Ovary (tissue), 10 donors: ENCODE data around the gene NCCRP1. TPM values are rescaled to one million over a fixed set of nuclear protein-coding genes. Genes with fewer than 3 reads are reported as not detected.

Experiments
- DNase-seq, 5 donors: peaks; one replicate each; pipeline ENCODE4 v3.0.0-alpha.2; 2019 to 2020
- H3K27ac ChIP-seq, 2 donors: fragments of 200-600 bp; one replicate each; pipeline versions ENCODE4 v1.5.1 to v1.8.0; 2019 to 2022
- H3K27me3 ChIP-seq: fragments of 200-600 bp; one replicate; pipeline ENCODE4 v1.8.0; 2022
- H3K36me3 ChIP-seq: fragments of 200-600 bp; sonication (generic); one replicate; pipeline ENCODE4 v1.5.1; 2019
- H3K4me1 ChIP-seq: one replicate; pipeline ENCODE4 v1.8.1; 2013; ENCODE audit warnings: mild to moderate bottlenecking, moderate library complexity; ENCODE audit not compliant: insufficient read depth
- H3K4me3 ChIP-seq: fragments of 200-600 bp; sonication (generic); one replicate; pipeline ENCODE4 v1.5.1; 2017
- H3K9me3 ChIP-seq, 2 donors: fragments of 200-600 bp in 1 of 2; sonication (generic) in 1 of 2; one replicate each; pipeline versions ENCODE4 v1.5.1 to v1.8.1; 2013 to 2019; ENCODE audit warnings: mild to moderate bottlenecking in 1 of 2, moderate library complexity in 1 of 2
- CTCF ChIP-seq, 3 donors: fragments of 450-650 bp in 2 of 3; fragments of 200-600 bp in 1 of 3; IDR thresholded peaks; one replicate each; pipeline versions ENCODE4 v1.5.1 to v1.8.0; 2016 to 2022; ENCODE audit warnings: antibody characterized with exemption in 3 of 3, mild to moderate bottlenecking in 1 of 3
- EP300 ChIP-seq: sonication (generic); formaldehyde crosslinking; IDR thresholded peaks from one replicate; pipeline ENCODE4 v1.6.1; 2017; ENCODE audit warnings: antibody characterized with exemption
- POLR2A ChIP-seq: fragments of 450-650 bp; IDR thresholded peaks from one replicate; pipeline ENCODE4 v1.6.1; 2017; ENCODE audit warnings: antibody characterized with exemption, mild to moderate bottlenecking, moderate library complexity
- WGBS, 3 donors: extraction: QIAGEN DNeasy Blood & Tissue Kit in 1 of 3; methylation state at CpG; one replicate each; pipeline versions ENCODE4 v1.1.5 to v1.1.7; 2013 to 2017; 5-methylcytosine and 5-hydroxymethylcytosine counted together
- intact Hi-C, 4 donors: fragments of 100-400 bp; cut with DNase I; formaldehyde crosslinking; loops; one replicate each; pipeline versions ENCODE4 v1.11.0 to v1.15.1; 2022 to 2023
- long read RNA-seq, 3 donors: library from polyadenylated mRNA in 2 of 3; unstranded in 2 of 3; transcript quantifications; one replicate each; pipeline ENCODE4 v2.0.0 and lab custom pipeline, GENCODE V29; 2021 to 2026
- polyA plus RNA-seq, 2 donors: library from polyadenylated mRNA; stranded (reverse); fragments of 200-250 nt in 1 of 2; fragments of 350-450 nt in 1 of 2; fragmentation: Illumina TruSeq in 1 of 2; extraction: RNeasy Lipid Tissue Mini Kit (QIAGEN cat#74804) in 1 of 2; gene quantifications; one replicate each; pipeline ENCODE4 v1.2.3, GENCODE V29; 2013 to 2014
- total RNA-seq, 7 donors: library from RNA; depleted of rRNA in 2 of 7; stranded (reverse); fragments of >200 nt in 2 of 7; fragmentation: NEBNext Ultra II Directional in 3 of 7; extraction: Animal tissue kit (Norgen Biotek cat#: 25700) in 3 of 7; gene quantifications; one replicate each; pipeline versions ENCODE4 v1.1.0 to v1.2.4, GENCODE V29; 2016 to 2023
- donor health status: DM: no; HTN: no; CAD: no; lungs with moderate emphysema.
- donor health status: DM: no; HTN: no; CAD: no.
- donor health status: Bipolar disorder and iron deficiency.
- donor health status: DM: yes; HTN: yes; CAD: no.
- donor health status: DM: no; HTN: no; CAD: no.
- donor health status: DM: yes; HTN: yes; CAD: no.

Gene NCCRP1, protein sequence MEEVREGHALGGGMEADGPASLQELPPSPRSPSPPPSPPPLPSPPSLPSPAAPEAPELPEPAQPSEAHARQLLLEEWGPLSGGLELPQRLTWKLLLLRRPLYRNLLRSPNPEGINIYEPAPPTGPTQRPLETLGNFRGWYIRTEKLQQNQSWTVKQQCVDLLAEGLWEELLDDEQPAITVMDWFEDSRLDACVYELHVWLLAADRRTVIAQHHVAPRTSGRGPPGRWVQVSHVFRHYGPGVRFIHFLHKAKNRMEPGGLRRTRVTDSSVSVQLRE
- total RNA-seq (1 to 10 TPM in 1 of 7 donors, under 1 TPM in 2, not detected in 4; 0.20 to 4.4 (median 0.22) TPM), polyA plus RNA-seq (under 1 TPM; 0.05 to 0.15 TPM)
- long read RNA-seq, donor 1: 0 reads
- long read RNA-seq, donor 2, partial matches to known transcripts: 0 of 1 reads
- long read RNA-seq, donor 2, other reads (novel, unspliced or antisense): 0 of 1 reads
- long read RNA-seq, donor 3: 0 reads

- H3K4me3 ChIP-seq: no peak within 1 kb of the TSS
- intact Hi-C loops: no loop called here
- H3K36me3 ChIP-seq: no peaks in the 10 kb centered on the region
- no peaks in the 10 kb centered on the region for H3K27me3 ChIP-seq
- no peak within 1 kb of the TSS for H3K27ac ChIP-seq
- H3K9me3 ChIP-seq: no peaks in the 10 kb centered on the region
- peaks cover 4% of the 10 kb centered on the region for H3K4me1 ChIP-seq
- no peak for DNase-seq
- TF ChIP-seq POLR2A: no peak
- TF ChIP-seq EP300: no peak
- no peak for TF ChIP-seq CTCF (IDR thresholded peaks at IDR 0.05)
- 2 to 3% (median 2%) methylated on average over 47 to 51 of the region's 51 CpGs for WGBS, 3 donors
Observed at GRCh38 chr19:39196860-39197562, at the start of gene NCCRP1. Gene NCCRP1, plus strand, starts transcription at chr19:39196964. Its CDS starts 19 bp downstream, at chr19:39196983.

DNA sequence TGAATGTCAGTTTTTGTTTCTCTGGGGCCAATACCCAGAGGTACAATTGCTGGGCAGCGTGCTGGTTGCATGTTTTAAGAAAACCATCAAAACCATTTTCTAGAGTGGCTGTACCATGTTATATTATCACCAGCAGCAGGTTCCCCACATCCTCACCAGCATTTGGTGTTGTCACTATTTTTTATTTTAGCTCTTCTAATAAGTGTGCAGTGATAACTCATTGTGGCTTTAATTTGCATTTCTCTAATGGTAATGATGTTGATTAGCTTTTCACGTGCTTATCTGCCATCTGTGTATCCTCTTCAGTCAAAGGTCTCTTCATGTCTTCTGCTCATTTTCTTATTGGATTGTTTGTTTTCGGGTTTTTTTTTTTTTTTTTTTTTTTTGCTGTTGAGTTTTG lies 49.3 kb upstream of the NCCRP1 start:
- 87 to 94% (median 88%) methylated on average over 3 of the region's 3 CpGs for WGBS, 3 donors
- no peak for DNase-seq
- TF ChIP-seq POLR2A (no peak), CTCF (IDR thresholded peaks at IDR 0.05) (no peak), EP300 (no peak)
- Histone ChIP-seq H3K9me3 (no peaks in the 10 kb centered on the region), H3K36me3 (no peaks in the 10 kb centered on the region), H3K4me1 (peaks cover 8% of the 10 kb centered on the region), H3K27me3 (no peaks in the 10 kb centered on the region), H3K27ac (no peak overlapping the region), H3K4me3 (no peak overlapping the region)
- intact Hi-C loops: no loop called here

- no peak overlapping the region for H3K27ac ChIP-seq
- intact Hi-C loops: no loop called here
- no peak overlapping the region for H3K4me3 ChIP-seq
- no peaks in the 10 kb centered on the region for H3K9me3 ChIP-seq
- peaks cover 5% of the 10 kb centered on the region for H3K4me1 ChIP-seq
- no peaks in the 10 kb centered on the region for H3K27me3 ChIP-seq
- TF ChIP-seq EP300 (no peak), CTCF (IDR thresholded peaks at IDR 0.05) (no peak), POLR2A (no peak)
- 94 to 97% (median 95%) methylated on average over 10 of the region's 10 CpGs for WGBS, 3 donors
- DNase-seq: no peak
- H3K36me3 ChIP-seq: no peaks in the 10 kb centered on the region
Observed at GRCh38 chr19:39148939-39149529, 47.7 kb upstream of the NCCRP1 start.

- Histone ChIP-seq H3K36me3 (no peaks in the 10 kb centered on the region), H3K27ac (no peak overlapping the region), H3K27me3 (no peaks in the 10 kb centered on the region), H3K9me3 (no peaks in the 10 kb centered on the region), H3K4me1 (peaks cover 4% of the 10 kb centered on the region), H3K4me3 (no peak overlapping the region)
- TF ChIP-seq CTCF (IDR thresholded peaks at IDR 0.05): no peak
- DNase-seq: no peak
- 85 to 92% (median 88%) methylated on average over 8 of the region's 8 CpGs for WGBS, 3 donors
- intact Hi-C loops: no loop called here
Observed at GRCh38 chr19:39150235-39150634, 46.5 kb upstream of the NCCRP1 start.
